GM18517 (cell line): ENCODE measurements around the gene EPHA6.
"Not testable (repeated sequence)": the region's sequence is repeated elsewhere in the genome, so short reads cannot be mapped to it uniquely, and the experiment has no call there.

Experiments used
- ATAC-seq: cut with Tn5 transposase; IDR thresholded peaks from one replicate; pipeline ENCODE4 v1.9.1; 2021; ENCODE audit warnings: mild to moderate bottlenecking, moderate library complexity; ENCODE audit not compliant: unreplicated experiment

The EPHA6 gene

DNA sequence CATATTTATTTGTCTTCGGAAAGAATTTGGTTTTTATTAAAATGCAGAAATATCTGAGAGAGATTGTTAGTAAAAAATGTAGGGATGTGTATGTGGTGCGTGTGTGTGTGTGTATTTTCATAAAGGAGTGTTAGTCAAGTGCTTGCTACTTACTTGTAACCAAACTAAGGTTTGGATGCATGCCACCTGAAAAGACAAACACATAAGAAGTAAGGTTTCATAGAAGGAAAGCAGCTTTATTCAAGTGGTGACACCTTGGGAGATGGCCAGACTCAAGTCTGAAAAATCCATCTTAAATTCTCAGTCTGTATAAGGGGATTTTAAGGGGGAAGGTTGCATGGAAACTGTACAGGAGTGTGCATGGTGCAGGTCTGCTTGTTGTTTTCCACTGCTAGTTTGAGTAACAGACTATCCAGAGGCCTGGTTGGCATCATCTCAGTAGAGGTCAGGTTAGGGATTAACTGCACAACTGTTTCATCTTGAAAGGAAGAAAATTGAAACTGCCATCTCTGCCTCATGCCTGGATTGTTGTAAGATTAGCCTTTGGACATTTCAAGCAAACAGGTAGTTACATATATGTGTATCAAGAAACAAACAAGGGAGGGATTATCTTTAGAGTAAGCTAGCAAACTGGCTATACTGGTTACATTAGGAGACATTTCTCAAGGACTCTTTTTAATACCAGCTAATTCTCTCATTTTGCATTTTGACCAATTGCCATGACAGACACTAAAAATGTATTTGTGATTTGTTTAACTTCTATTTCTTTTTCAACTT, 196.7 kb downstream of the EPHA6 start:
- ATAC-seq: no peak

DNA sequence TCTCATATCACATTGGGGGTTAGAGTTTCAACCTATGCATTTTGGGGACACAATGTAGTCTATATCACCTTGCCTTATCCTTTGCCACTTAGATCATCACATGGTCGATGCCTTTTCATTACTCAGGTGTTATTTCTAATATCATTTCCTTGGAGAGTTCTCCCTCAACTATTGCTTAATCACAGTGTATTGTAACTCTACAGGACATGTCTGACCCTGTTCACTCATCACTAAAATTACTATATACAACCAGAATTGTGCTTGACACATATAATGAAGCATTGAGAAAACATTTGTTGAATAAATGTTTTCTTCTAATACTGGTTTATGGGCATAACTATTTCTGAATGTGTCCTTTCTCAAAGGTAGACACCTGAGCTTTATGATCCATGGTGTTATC, 207.4 kb downstream of the EPHA6 start:
- ATAC-seq: no peak

DNA sequence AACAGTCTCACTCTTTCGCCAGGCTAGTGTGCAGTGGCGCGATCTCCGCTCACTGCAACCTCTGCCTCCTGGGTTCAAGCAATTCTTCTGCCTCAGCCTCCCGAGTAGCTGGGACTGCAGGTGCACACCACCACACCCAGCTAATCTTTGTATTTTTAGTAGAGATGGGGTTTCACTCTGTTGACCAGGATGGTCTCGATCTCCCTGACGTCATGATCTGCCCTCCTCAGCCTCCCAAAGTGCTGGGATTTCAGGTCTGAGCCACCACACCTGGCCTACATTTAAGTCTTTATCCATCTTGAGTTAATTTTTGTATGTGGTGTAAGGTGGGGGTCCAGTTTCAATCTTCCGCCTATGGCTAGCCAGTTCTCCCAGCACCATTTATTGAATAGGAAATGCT, 211.2 kb downstream of the EPHA6 start:
- ATAC-seq: not testable (repeated sequence)

GRCh38 chr3:97029972-97030371, 215.6 kb downstream of the EPHA6 start:
- no peak for ATAC-seq

DNA sequence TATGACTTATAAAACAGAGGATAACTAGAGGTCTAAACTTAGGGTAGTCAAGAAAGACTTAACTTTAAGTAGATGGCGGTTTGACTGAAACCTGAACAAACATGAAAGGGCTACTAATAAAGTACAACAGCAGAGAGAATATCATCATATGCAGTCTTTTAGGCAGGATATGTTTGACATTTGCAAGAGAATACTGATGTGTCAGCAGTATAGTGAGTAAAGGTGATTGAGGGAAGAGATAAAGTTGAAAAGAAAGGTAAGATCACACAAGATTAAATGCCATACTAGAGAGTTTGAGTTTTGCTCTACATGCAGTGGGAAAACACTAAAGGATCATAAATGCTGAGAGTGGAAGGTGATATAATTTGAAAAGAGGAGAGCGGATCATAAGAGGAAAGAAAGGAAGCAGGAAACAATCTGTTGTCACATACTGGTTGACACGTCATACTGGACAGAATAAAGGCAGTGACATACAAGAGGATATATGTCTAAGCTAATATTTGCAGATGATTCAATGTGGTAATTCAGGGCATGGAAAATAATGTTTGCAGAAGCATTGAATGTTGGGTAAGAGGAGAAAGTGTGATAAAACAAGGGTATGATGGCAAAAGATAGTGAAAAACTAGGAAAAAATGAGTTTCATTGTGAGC, 223.0 kb downstream of the EPHA6 start:
- ATAC-seq: no peak

GRCh38 chr3:97043411-97043810, 229.0 kb downstream of the EPHA6 start:
- ATAC-seq: no peak

DNA sequence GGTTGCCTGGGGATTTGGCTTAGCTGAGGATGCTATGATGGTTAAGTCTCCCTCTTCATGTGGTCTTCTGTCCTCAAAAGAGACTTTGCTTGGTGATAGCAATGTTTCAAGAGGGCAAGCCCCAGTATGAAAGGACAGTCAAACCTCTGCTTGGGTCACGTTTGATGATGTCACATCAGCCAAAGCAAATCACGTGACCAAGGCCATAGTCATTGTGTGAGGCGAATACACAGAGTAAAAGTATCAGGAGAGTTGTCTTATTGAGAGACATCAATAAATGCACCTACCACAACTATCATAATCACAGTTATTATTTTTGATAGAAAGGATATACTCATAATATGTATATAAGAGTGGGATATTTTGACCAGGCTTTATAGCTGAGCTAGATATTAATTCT, 243.0 kb downstream of the EPHA6 start:
- no peak for ATAC-seq

DNA sequence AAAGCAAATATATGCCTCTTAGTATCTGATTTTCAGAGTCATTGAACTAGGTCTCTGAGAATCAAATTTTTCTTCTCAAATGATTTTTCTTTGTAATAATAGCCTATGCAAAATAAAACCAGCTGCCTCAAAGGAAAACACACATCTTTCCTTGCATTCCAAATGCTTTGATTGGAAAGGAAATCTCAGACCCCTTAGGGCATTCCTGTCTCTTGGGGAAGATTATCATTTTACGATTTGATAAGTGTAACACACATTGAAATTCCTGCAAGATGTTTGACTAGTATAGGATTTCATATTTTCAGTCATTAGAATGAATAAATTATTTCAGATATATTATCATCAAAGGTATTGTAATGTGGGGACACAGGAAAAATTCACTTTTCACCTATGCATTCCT, 244.8 kb downstream of the EPHA6 start:
- ATAC-seq: no peak

- no peak for ATAC-seq
These were observed 252.1 kb downstream of the EPHA6 start for GRCh38 chr3:97066531-97066930.

GRCh38 chr3:97070302-97070701, 255.9 kb downstream of the EPHA6 start:
- no peak for ATAC-seq

DNA sequence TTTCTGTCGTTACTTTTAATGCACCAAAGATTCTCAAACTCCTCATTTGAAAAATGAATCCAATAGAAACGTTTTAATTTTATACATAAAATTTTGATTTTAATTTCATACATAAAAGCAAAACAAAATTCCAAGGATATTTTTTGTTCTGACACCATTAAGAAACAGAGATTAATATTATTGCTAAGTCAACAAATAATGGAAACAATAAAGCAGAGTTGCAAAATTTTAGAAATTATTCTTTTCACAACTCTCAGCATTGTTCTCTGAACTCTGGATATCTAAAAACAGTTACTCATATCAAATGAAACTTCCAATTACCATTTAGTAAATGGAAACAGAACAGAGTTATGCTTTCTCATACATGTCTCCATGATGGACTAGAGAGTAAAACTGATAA, 260.2 kb downstream of the EPHA6 start:
- no peak for ATAC-seq

DNA sequence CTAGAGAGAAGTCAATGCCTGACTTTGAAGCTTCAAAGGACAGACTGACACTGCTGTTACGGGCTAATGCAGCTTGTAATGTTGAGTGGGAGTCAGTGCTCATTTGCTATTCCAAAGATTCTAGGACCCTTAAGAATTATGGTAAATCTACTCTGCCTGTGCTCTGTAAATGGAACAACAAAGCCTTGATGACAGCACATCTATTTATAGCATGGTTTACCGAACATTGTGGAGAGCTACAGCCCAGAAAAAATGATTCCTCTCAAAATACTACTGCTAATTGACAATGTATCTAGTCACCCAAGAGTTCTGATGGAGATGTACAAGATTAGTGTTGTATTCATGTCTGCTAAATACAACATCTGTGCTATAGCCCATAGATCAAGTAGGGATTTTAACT, 262.3 kb downstream of the EPHA6 start:
- ATAC-seq: no peak

- ATAC-seq: no peak
These were observed 275.2 kb downstream of the EPHA6 start for GRCh38 chr3:97089621-97090020.

- no peak for ATAC-seq
These were observed 288.2 kb downstream of the EPHA6 start for GRCh38 chr3:97102641-97103040.

GRCh38 chr3:97105989-97106651, 291.7 kb downstream of the EPHA6 start:
- ATAC-seq: no peak

DNA sequence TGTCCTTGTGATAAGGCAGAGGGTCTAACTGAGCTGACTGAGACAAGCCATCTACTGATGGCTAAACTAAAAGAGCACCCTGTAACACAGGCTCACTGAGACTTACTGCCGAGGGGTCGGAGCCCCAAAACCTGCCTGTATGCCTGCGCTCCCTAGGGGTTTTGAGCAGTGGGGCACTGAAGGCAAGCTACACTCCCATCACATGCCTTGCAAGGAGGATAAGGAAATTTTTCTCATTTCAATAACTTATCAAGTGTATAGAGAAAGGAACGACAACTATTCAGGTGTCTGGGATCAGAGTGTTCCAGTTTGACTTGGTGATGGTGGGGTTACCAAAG, 292.2 kb downstream of the EPHA6 start:
- no peak for ATAC-seq

DNA sequence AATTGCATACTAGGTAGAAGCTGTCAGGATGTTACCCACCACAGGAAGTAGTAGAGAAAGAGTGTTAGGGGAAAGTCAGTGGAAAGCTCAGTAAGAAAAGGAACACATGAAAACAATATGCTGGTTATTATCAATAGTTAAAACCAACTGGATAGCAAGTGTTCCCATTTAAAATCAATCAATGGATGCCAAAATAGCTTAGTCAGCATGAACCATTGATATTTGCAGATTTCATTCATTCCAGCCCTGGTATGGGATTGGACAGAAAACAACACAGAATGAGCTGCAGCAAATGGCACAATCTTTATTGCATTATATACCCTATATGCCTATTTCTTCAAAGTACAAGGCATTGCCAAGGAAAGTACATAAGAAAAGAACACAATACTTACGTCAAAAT, 293.7 kb downstream of the EPHA6 start:
- ATAC-seq: no peak

GRCh38 chr3:97111244-97111643, 296.9 kb downstream of the EPHA6 start:
- ATAC-seq: no peak

GRCh38 chr3:97121386-97121785, 307.0 kb downstream of the EPHA6 start:
- no peak for ATAC-seq

- ATAC-seq: no peak
These were observed 311.6 kb downstream of the EPHA6 start for GRCh38 chr3:97125902-97126499.

DNA sequence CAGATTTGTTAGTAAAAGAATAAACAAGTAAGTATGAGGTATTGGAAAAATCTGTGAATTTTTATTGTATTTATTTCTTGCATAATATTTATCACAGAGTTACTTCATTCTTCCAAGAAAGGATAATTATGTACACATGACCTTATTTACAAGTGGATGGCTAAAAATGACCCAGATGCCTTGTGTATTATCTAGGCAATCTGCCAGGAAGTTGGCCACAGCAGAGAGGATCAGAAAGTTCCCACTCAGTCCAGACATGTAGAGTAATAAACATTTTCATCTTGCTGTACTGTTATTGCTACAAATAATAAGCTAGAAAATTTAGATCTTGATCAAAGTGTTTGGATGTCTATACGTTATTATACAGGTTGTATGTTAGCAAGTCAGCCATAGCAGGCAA, 317.1 kb downstream of the EPHA6 start:
- no peak for ATAC-seq
